Measurements from ENCODE around the gene ATP8A2.

ATP8A2 gene

GRCh38 chr13:25684491-25684890, 312.7 kb downstream of the ATP8A2 start:
- DNase-seq (ENCODE audit: low spot score) = no peak

- DNase-seq (ENCODE audit: low spot score) = no peak
These were observed 315.2 kb downstream of the ATP8A2 start for GRCh38 chr13:25686831-25687470.

GRCh38 chr13:25687471-25688225, 315.9 kb downstream of the ATP8A2 start:
- DNase-seq (ENCODE audit: low spot score) = no peak

GRCh38 chr13:25688536-25688935, 316.8 kb downstream of the ATP8A2 start:
- no peak for DNase-seq (ENCODE audit: low spot score)

- DNase-seq (ENCODE audit: low spot score) = no peak
These were observed 317.8 kb downstream of the ATP8A2 start for GRCh38 chr13:25689539-25689938.

- no peak for DNase-seq (ENCODE audit: low spot score)
These were observed 318.8 kb downstream of the ATP8A2 start for GRCh38 chr13:25690582-25690981.

GRCh38 chr13:25691654-25692053, 319.9 kb downstream of the ATP8A2 start:
- DNase-seq (ENCODE audit: low spot score) = no peak

GRCh38 chr13:25692099-25692498, 320.3 kb downstream of the ATP8A2 start:
- DNase-seq (ENCODE audit: low spot score) = no peak

GRCh38 chr13:25699056-25699455, 327.3 kb downstream of the ATP8A2 start:
- no peak for DNase-seq (ENCODE audit: low spot score)

- DNase-seq (ENCODE audit: low spot score) = no peak
These were observed 327.8 kb downstream of the ATP8A2 start for GRCh38 chr13:25699600-25699999.

GRCh38 chr13:25701304-25701703, 329.5 kb downstream of the ATP8A2 start:
- no peak for DNase-seq (ENCODE audit: low spot score)

GRCh38 chr13:25702386-25702785, 330.6 kb downstream of the ATP8A2 start:
- no peak for DNase-seq (ENCODE audit: low spot score)

- DNase-seq (ENCODE audit: low spot score) = no peak
These were observed 336.0 kb downstream of the ATP8A2 start for GRCh38 chr13:25707726-25708125.

GRCh38 chr13:25708268-25708667, 336.5 kb downstream of the ATP8A2 start:
- DNase-seq (ENCODE audit: low spot score) = no peak

- DNase-seq (ENCODE audit: low spot score) = no peak
These were observed 337.3 kb downstream of the ATP8A2 start for GRCh38 chr13:25709088-25709487.

- no peak for DNase-seq (ENCODE audit: low spot score)
These were observed 344.0 kb downstream of the ATP8A2 start for GRCh38 chr13:25715760-25716159.

GRCh38 chr13:25717666-25718197, 346.0 kb downstream of the ATP8A2 start:
- DNase-seq (ENCODE audit: low spot score) = no peak

- no peak for DNase-seq (ENCODE audit: low spot score)
These were observed 347.9 kb downstream of the ATP8A2 start for GRCh38 chr13:25719666-25720065.

- no peak for DNase-seq (ENCODE audit: low spot score)
These were observed 351.1 kb downstream of the ATP8A2 start for GRCh38 chr13:25722893-25723292.

- no peak for DNase-seq (ENCODE audit: low spot score)
These were observed 353.3 kb downstream of the ATP8A2 start for GRCh38 chr13:25725104-25725503.

- DNase-seq (ENCODE audit: low spot score) = no peak
These were observed 355.5 kb downstream of the ATP8A2 start for GRCh38 chr13:25727250-25727649.

GRCh38 chr13:25727810-25728209, 356.0 kb downstream of the ATP8A2 start:
- no peak for DNase-seq (ENCODE audit: low spot score)

GRCh38 chr13:25729201-25729600, 357.4 kb downstream of the ATP8A2 start:
- no peak for DNase-seq (ENCODE audit: low spot score)

GRCh38 chr13:25731037-25731436, 359.3 kb downstream of the ATP8A2 start:
- DNase-seq (ENCODE audit: low spot score) = no peak
